UCSD-AML1 (cell line): ENCODE measurements around the gene PAXIP1.

ENCODE experiments used
- DNase-seq: peaks from one replicate; lab custom pipeline; 2025; ENCODE audit not compliant: unreplicated experiment; lab: John Stamatoyannopoulos, UW

PAXIP1 gene

DNA sequence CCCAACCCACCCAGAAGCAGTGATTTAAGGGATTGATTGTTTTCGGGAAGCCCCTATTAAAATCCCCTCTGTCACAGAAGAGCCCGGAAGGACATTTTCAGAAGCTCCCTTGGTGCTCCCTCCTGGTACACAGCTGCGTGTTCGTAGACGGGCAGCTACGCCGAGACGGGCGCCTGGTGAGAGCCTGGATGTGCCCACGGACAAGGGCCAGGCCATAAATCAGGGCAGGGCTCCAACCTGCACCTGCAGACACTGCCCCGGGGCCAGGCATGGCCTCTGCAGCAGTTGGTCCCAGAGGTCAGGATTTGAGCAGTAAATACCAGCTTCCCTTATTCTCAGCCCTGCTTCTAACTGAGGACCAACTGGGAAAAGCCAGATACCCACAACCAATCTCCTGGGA lies 106.8 kb downstream of the PAXIP1 start:
- no peak for DNase-seq
